ENCODE measurements around the gene MFSD12.

The MFSD12 gene

GRCh38 chr19:3557461-3558248 is at the start of gene MFSD12:
Gene MFSD12 (minus strand): TSS chr19:3557586. CDS start chr19:3557403, 183 bp downstream.
- in situ Hi-C loops (cut with MboI; ENCODE audit: low sequenced_read_pairs) = no loop called here

- in situ Hi-C loops (cut with MboI; ENCODE audit: low sequenced_read_pairs) = no loop called here
Measured at GRCh38 chr19:3606690-3607289, 49.4 kb upstream of the MFSD12 start, which contains the start of gene TBXA2R. Gene TBXA2R (minus strand): TSS chr19:3606875. CDS start chr19:3600634, 6,241 bp downstream.

- in situ Hi-C loops (cut with MboI; ENCODE audit: low sequenced_read_pairs) = no loop called here
Measured at GRCh38 chr19:3606174-3606689, 48.8 kb upstream of the MFSD12 start.

GRCh38 chr19:3605770-3606169 is 48.4 kb upstream of the MFSD12 start:
- in situ Hi-C loops (cut with MboI; ENCODE audit: low sequenced_read_pairs) = no loop called here

GRCh38 chr19:3605361-3605760 is 48.0 kb upstream of the MFSD12 start:
- in situ Hi-C loops (cut with MboI; ENCODE audit: low sequenced_read_pairs) = no loop called here

GRCh38 chr19:3604987-3605343 is 47.6 kb upstream of the MFSD12 start:
- in situ Hi-C loops (cut with MboI; ENCODE audit: low sequenced_read_pairs) = no loop called here

GRCh38 chr19:3604227-3604986 is 47.0 kb upstream of the MFSD12 start:
- in situ Hi-C loops (cut with MboI; ENCODE audit: low sequenced_read_pairs) = no loop called here

- in situ Hi-C loops (cut with MboI; ENCODE audit: low sequenced_read_pairs) = no loop called here
Measured at GRCh38 chr19:3603121-3603811, 45.9 kb upstream of the MFSD12 start.

- in situ Hi-C loops (cut with MboI; ENCODE audit: low sequenced_read_pairs) = no loop called here
Measured at GRCh38 chr19:3601021-3601420, 43.6 kb upstream of the MFSD12 start.

GRCh38 chr19:3599776-3600187 is 42.4 kb upstream of the MFSD12 start:
- in situ Hi-C loops (cut with MboI; ENCODE audit: low sequenced_read_pairs) = no loop called here

GRCh38 chr19:3595521-3596061 is 38.2 kb upstream of the MFSD12 start:
- in situ Hi-C loops (cut with MboI; ENCODE audit: low sequenced_read_pairs) = no loop called here

- in situ Hi-C loops (cut with MboI; ENCODE audit: low sequenced_read_pairs) = no loop called here
Measured at GRCh38 chr19:3593156-3593555, 35.8 kb upstream of the MFSD12 start.

GRCh38 chr19:3591876-3592613 is 34.7 kb upstream of the MFSD12 start:
- in situ Hi-C loops (cut with MboI; ENCODE audit: low sequenced_read_pairs) = no loop called here

- in situ Hi-C loops (cut with MboI; ENCODE audit: low sequenced_read_pairs) = no loop called here
Measured at GRCh38 chr19:3590991-3591659, 33.7 kb upstream of the MFSD12 start.

- in situ Hi-C loops (cut with MboI; ENCODE audit: low sequenced_read_pairs) = no loop called here
Measured at GRCh38 chr19:3589949-3590348, 32.6 kb upstream of the MFSD12 start.

GRCh38 chr19:3589439-3589838 is 32.1 kb upstream of the MFSD12 start:
- in situ Hi-C loops (cut with MboI; ENCODE audit: low sequenced_read_pairs) = no loop called here

- in situ Hi-C loops (cut with MboI; ENCODE audit: low sequenced_read_pairs) = no loop called here
Measured at GRCh38 chr19:3586707-3587346, 29.4 kb upstream of the MFSD12 start.

GRCh38 chr19:3586127-3586626 is 28.8 kb upstream of the MFSD12 start:
- in situ Hi-C loops (cut with MboI; ENCODE audit: low sequenced_read_pairs) = no loop called here

All from hTERT RPE-1 (cell line).